Adrenal gland (tissue), 12 donors: ENCODE data around the gene SELENOW. TPM values are rescaled to one million over a fixed set of nuclear protein-coding genes. Genes with fewer than 3 reads are reported as not detected.

Experiments
- DNase-seq, 7 donors: peaks; one replicate each; pipeline ENCODE4 v3.0.0-alpha.2; 2019 to 2020
- H3K27ac ChIP-seq, 5 donors: fragments of 200-600 bp; sonication (generic) in 4 of 5; 1 replicate in 3 of 5; 2 replicates in 2 of 5; pipeline versions ENCODE4 v1.5.1 to v1.8.0; 2016 to 2020; ENCODE audit warnings: mild to moderate bottlenecking in 1 of 5
- H3K27me3 ChIP-seq: fragments of 200-600 bp; 2 replicates; pipeline ENCODE4 v1.8.0; 2021
- H3K36me3 ChIP-seq, 2 donors: fragments of 200-600 bp; replicated peaks in 1 of 2; 1 replicate in 1 of 2; 2 replicates in 1 of 2; pipeline versions ENCODE4 v1.5.1 to v1.8.0; 2018 to 2022
- H3K4me1 ChIP-seq, 2 donors: fragments of 200-600 bp; replicated peaks in 1 of 2; 1 replicate in 1 of 2; 2 replicates in 1 of 2; pipeline versions ENCODE4 v1.5.1 to v1.8.0; 2018 to 2021
- H3K4me3 ChIP-seq, 4 donors: fragments of 200-600 bp; sonication (generic) in 3 of 4; one replicate each; pipeline ENCODE4 v1.5.1; 2016 to 2018
- H3K9me3 ChIP-seq, 3 donors: fragments of 200-600 bp; sonication (generic) in 1 of 3; replicated peaks in 1 of 3; 1 replicate in 2 of 3; 2 replicates in 1 of 3; pipeline versions ENCODE4 v1.5.1 to v1.8.0; 2016 to 2021
- POLR2A ChIP-seq, 2 donors: fragments of 450-650 bp; IDR thresholded peaks; one replicate each; pipeline ENCODE4 v1.6.1; 2017; ENCODE audit warnings: antibody characterized with exemption in 2 of 2, mild to moderate bottlenecking in 2 of 2, moderate library complexity in 1 of 2
- WGBS, 4 donors: extraction: QIAGEN DNeasy Blood & Tissue Kit in 2 of 4; methylation state at CpG; one replicate each; pipeline versions ENCODE4 v1.1.5 to v1.1.7; 2013 to 2017; 5-methylcytosine and 5-hydroxymethylcytosine counted together
- intact Hi-C, 2 donors: fragments of 100-400 bp; cut with DNase I; formaldehyde crosslinking; loops; one replicate each; pipeline versions ENCODE4 v1.14.1 to v1.15.0; 2022 to 2023
- polyA plus RNA-seq, 3 donors: library from polyadenylated mRNA; stranded (reverse); fragments of 200-250 nt in 2 of 3; fragments of 350-450 nt in 1 of 3; fragmentation: Illumina TruSeq in 1 of 3; extraction: RNeasy Lipid Tissue Mini Kit (QIAGEN cat#74804) in 1 of 3; gene quantifications; one replicate each; pipeline ENCODE4 v1.2.3, GENCODE V29; 2013 to 2014
- total RNA-seq, 9 donors: library from RNA; depleted of rRNA in 4 of 9; stranded (reverse); fragments of >200 nt in 4 of 9; fragments of 120-200 nt in 1 of 9; fragmentation: NEBNext Ultra II Directional in 1 of 9; extraction: Animal tissue kit (Norgen Biotek cat#: 25700) in 1 of 9; gene quantifications; one replicate each; pipeline versions ENCODE4 v1.1.0 to v1.2.4, GENCODE V29; 2013 to 2023
- TF ChIP-seq, protein P1 (sequence below), 6 experiments: fragments of 450-650 bp in 4 of 6; fragments of 200-600 bp in 2 of 6; sonication (generic) in 1 of 6; IDR thresholded peaks; 1 replicate in 5 of 6; 2 replicates in 1 of 6; pipeline versions ENCODE4 v1.5.1 to v1.8.0; 2016 to 2021; ENCODE audit warnings: antibody characterized with exemption in 6 of 6, mild to moderate bottlenecking in 2 of 6, moderate library complexity in 1 of 6
- donor health status: healthy with polysubstance abuse.
- donor health status: Bipolar disorder and iron deficiency.
- donor health status: DM: yes; HTN: yes; CAD: no.
- donor health status: DM: no; HTN: no; CAD: no.
- donor health status: DM: no; HTN: no; CAD: no.
- donor health status: DM: yes; HTN: yes; CAD: no.

SELENOW gene
- total and polyA plus RNA-seq, 12 donors: 102 to 479 (median 168) TPM

DNA sequence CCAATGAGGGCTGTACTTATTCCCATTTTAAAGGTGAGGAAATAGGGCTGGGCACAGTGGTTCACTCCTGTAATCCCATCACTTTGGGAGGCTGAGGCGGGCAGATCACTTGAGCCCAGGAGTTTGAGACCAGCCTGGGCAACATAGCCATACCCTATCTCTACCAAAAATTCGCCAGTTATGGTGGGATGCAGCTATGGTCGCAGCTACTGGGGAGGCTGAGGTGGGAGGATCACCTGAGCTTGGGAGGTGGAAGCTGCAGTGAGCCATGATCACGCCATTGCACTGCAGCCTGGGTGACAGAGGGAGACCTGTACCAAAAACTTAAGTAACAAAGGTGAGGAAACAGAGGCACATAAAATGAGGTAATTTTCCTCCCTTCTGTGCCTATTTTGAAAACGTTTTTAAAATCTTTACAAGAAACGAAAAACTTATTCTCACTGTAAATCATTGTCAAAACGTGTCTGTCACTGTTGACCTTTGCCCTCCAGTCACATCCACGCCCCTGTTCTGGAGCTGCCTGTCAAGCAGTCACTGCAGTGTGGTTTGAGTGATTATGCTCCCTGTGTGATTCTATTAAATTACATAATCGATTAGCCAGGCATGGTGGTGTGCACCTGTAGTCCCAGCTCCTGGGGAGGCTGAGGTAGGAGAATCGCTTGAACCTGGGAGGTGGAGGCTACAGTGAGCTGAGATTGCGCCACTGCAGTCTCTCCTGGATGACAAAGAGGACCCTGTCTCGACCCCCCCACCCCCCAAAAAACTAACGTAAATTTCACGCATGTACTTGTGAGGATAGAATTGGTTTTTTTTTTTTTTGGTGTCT is 20.7 kb upstream of the SELENOW start:
- TF ChIP-seq POLR2A (IDR thresholded peaks at IDR 0.05): no peak
- TF ChIP-seq, protein P1, sequence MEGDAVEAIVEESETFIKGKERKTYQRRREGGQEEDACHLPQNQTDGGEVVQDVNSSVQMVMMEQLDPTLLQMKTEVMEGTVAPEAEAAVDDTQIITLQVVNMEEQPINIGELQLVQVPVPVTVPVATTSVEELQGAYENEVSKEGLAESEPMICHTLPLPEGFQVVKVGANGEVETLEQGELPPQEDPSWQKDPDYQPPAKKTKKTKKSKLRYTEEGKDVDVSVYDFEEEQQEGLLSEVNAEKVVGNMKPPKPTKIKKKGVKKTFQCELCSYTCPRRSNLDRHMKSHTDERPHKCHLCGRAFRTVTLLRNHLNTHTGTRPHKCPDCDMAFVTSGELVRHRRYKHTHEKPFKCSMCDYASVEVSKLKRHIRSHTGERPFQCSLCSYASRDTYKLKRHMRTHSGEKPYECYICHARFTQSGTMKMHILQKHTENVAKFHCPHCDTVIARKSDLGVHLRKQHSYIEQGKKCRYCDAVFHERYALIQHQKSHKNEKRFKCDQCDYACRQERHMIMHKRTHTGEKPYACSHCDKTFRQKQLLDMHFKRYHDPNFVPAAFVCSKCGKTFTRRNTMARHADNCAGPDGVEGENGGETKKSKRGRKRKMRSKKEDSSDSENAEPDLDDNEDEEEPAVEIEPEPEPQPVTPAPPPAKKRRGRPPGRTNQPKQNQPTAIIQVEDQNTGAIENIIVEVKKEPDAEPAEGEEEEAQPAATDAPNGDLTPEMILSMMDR (IDR thresholded peaks at IDR 0.05): no peak
- DNase-seq: no peak
- intact Hi-C loops: no loop called here
- WGBS, 4 donors: 78 to 88% (median 82%) methylated on average over 12 to 14 of the region's 14 CpGs
- H3K27me3 ChIP-seq: no peaks in the 10 kb centered on the region
- no peaks in the 10 kb centered on the region for H3K4me1 ChIP-seq
- H3K36me3 ChIP-seq: peaks cover 0 to 53% of the 10 kb centered on the region in 2 donors
- H3K27ac ChIP-seq: no peak overlapping the region
- H3K9me3 ChIP-seq: no peaks in the 10 kb centered on the region
- H3K4me3 ChIP-seq: no peak overlapping the region

DNA sequence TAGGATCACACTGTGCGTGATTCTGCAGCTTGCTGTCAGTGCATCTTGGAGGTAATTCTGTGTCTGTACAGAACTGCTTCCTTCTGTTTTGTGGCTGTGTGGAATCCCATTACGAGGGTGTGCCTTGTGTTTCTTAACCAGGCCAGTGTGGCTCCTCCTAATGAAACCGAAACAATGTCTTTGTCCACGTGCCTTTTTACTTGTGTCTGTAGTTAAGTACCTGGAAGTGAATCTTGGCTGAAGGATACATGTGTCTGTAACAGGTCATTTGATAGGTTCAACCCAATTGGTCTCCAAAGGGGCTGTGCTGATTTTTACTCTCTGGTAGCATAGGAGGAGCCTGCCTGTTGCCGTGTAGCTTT is 20.1 kb upstream of the SELENOW start:
- H3K9me3 ChIP-seq: no peaks in the 10 kb centered on the region
- TF ChIP-seq, protein P1 (IDR thresholded peaks at IDR 0.05): no peak
- no peak for TF ChIP-seq POLR2A (IDR thresholded peaks at IDR 0.05)
- H3K27ac ChIP-seq: no peak overlapping the region
- no peak for DNase-seq
- no peaks in the 10 kb centered on the region for H3K27me3 ChIP-seq
- intact Hi-C loops: no loop called here
- 86 to 92% (median 88%) methylated on average over 5 of the region's 5 CpGs for WGBS, 4 donors
- H3K4me1 ChIP-seq: no peaks in the 10 kb centered on the region
- H3K4me3 ChIP-seq: no peak overlapping the region
- H3K36me3 ChIP-seq: peaks cover 0 to 47% of the 10 kb centered on the region in 2 donors

DNA sequence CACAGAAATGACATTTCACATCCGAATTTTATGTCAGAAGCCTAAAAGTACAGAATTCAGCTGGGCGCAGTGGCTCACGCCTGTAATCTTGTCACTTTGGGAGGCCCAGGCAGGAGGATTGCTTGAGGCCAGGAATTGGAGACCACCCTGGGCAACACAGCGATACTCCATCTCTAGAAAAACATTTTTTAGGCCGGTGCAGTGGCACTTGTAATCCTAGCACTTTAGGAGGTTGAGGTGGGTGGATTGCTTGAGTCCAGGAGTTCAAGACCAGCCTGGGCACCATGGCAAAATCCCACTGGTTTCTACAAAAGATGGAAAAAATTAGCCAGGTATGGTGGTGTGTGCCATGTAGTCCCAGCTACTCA is 17.9 kb upstream of the SELENOW start:
- H3K9me3 ChIP-seq: no peaks in the 10 kb centered on the region
- H3K4me3 ChIP-seq: no peak overlapping the region
- DNase-seq: no peak
- peaks cover 0 to 25% of the 10 kb centered on the region in 2 donors for H3K36me3 ChIP-seq
- intact Hi-C loops: no loop called here
- H3K4me1 ChIP-seq: no peaks in the 10 kb centered on the region
- H3K27ac ChIP-seq: no peak overlapping the region
- WGBS, 4 donors: 71 to 81% (median 77%) methylated on average over 5 of the region's 5 CpGs
- H3K27me3 ChIP-seq: no peaks in the 10 kb centered on the region
- TF ChIP-seq, protein P1 (IDR thresholded peaks at IDR 0.05): no peak
- no peak for TF ChIP-seq POLR2A (IDR thresholded peaks at IDR 0.05)

DNA sequence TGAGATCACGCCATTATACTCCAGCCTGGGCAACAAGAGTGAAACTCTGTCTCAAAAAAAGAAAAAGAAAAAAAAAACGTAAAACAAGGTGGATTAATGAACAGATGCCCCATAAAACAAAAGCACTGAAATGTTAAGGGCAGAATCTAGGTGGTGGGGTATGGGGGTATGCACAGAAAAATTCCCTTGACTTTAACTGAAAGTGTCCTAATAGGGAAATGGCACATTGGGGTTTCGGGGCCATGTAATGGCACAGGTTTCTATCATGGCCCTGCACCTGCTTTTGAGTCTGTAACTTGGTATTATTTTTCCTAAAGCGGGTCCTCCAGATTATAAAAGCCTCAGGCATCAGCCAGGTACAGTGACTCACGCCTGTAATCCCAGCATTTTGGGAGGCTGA is 16.9 kb upstream of the SELENOW start:
- H3K27me3 ChIP-seq: no peaks in the 10 kb centered on the region
- intact Hi-C loops: no loop called here
- peaks cover 0 to 15% of the 10 kb centered on the region in 2 donors for H3K36me3 ChIP-seq
- no peaks in the 10 kb centered on the region for H3K9me3 ChIP-seq
- 59 to 82% (median 64%) methylated on average over 5 of the region's 5 CpGs for WGBS, 4 donors
- no peak for DNase-seq
- H3K27ac ChIP-seq: no peak overlapping the region
- no peak for TF ChIP-seq POLR2A (IDR thresholded peaks at IDR 0.05)
- TF ChIP-seq, protein P1 (IDR thresholded peaks at IDR 0.05): no peak
- no peak overlapping the region for H3K4me3 ChIP-seq
- no peaks in the 10 kb centered on the region for H3K4me1 ChIP-seq
